ENCODE measurements around the gene KCNMA1.

Gene KCNMA1

GRCh38 chr10:77647543-77648293 is 10.1 kb upstream of the KCNMA1 start:
- no peak for DNase-seq (ENCODE audit: extremely low read depth, insufficient read length)
- no peak overlapping the region for H3K4me3 ChIP-seq (replicated peaks; ENCODE audit: low read depth, low read length)
- TF ChIP-seq CTCF (IDR thresholded peaks at IDR 0.05; ENCODE audit: insufficient read depth, low read length, poor library complexity, severe bottlenecking): no peak
- H3K27me3 ChIP-seq (replicated peaks; ENCODE audit: control insufficient read depth, insufficient read depth, low read length): no peaks in the 10 kb centered on the region
- no peaks in the 10 kb centered on the region for H3K36me3 ChIP-seq (ENCODE audit: control insufficient read depth, insufficient read depth, low read length)

GRCh38 chr10:77644557-77645243 is 7.1 kb upstream of the KCNMA1 start:
- no peak for TF ChIP-seq CTCF (IDR thresholded peaks at IDR 0.05; ENCODE audit: insufficient read depth, low read length, poor library complexity, severe bottlenecking)
- no peak overlapping the region for H3K4me3 ChIP-seq (replicated peaks; ENCODE audit: low read depth, low read length)
- no peaks in the 10 kb centered on the region for H3K27me3 ChIP-seq (replicated peaks; ENCODE audit: control insufficient read depth, insufficient read depth, low read length)
- no peaks in the 10 kb centered on the region for H3K36me3 ChIP-seq (ENCODE audit: control insufficient read depth, insufficient read depth, low read length)
- DNase-seq (ENCODE audit: extremely low read depth, insufficient read length): no peak

GRCh38 chr10:77643795-77644468 is 6.3 kb upstream of the KCNMA1 start:
- peak; percentile 60 for TF ChIP-seq CTCF (IDR thresholded peaks at IDR 0.05; ENCODE audit: insufficient read depth, low read length, poor library complexity, severe bottlenecking)
- no peak for DNase-seq (ENCODE audit: extremely low read depth, insufficient read length)
- Histone ChIP-seq H3K4me3 (replicated peaks; ENCODE audit: low read depth, low read length) (no peak overlapping the region), H3K36me3 (ENCODE audit: control insufficient read depth, insufficient read depth, low read length) (no peaks in the 10 kb centered on the region), H3K27me3 (replicated peaks; ENCODE audit: control insufficient read depth, insufficient read depth, low read length) (peaks cover under 1% of the 10 kb centered on the region; the same call in 1 of the 2 replicates)

GRCh38 chr10:77641788-77642397 is 4.3 kb upstream of the KCNMA1 start:
- peaks cover 1% of the 10 kb centered on the region; the same call in 1 of the 2 replicates for H3K27me3 ChIP-seq (replicated peaks; ENCODE audit: control insufficient read depth, insufficient read depth, low read length)
- no peaks in the 10 kb centered on the region for H3K36me3 ChIP-seq (ENCODE audit: control insufficient read depth, insufficient read depth, low read length)
- peak; percentile 33 for DNase-seq (ENCODE audit: extremely low read depth, insufficient read length)
- no peak overlapping the region for H3K4me3 ChIP-seq (replicated peaks; ENCODE audit: low read depth, low read length)
- TF ChIP-seq CTCF (IDR thresholded peaks at IDR 0.05; ENCODE audit: insufficient read depth, low read length, poor library complexity, severe bottlenecking): peak; percentile 70

GRCh38 chr10:77641344-77641743 is 3.7 kb upstream of the KCNMA1 start:
- Histone ChIP-seq H3K27me3 (replicated peaks; ENCODE audit: control insufficient read depth, insufficient read depth, low read length) (peaks cover 3% of the 10 kb centered on the region; the same call in 1 of the 2 replicates), H3K36me3 (ENCODE audit: control insufficient read depth, insufficient read depth, low read length) (no peaks in the 10 kb centered on the region), H3K4me3 (replicated peaks; ENCODE audit: low read depth, low read length) (no peak overlapping the region)
- no peak for DNase-seq (ENCODE audit: extremely low read depth, insufficient read length)
- TF ChIP-seq CTCF (IDR thresholded peaks at IDR 0.05; ENCODE audit: insufficient read depth, low read length, poor library complexity, severe bottlenecking): no peak
